Stomach (tissue), 9 donors: Measurements from ENCODE around the gene TYW1. TPM values are rescaled to one million over a fixed set of nuclear protein-coding genes. Genes with fewer than 3 reads are reported as not detected.
"Not testable (repeated sequence)": the region's sequence is repeated elsewhere in the genome, so short reads cannot be mapped to it uniquely, and the experiment has no call there.

Experiments used
- DNase-seq, 2 donors: peaks; one replicate each; pipeline versions ENCODE4 v3.0.0 to v3.0.0-alpha.2; 2013 to 2019
- H3K27ac ChIP-seq, 5 donors: fragments of 200-600 bp in 4 of 5; sonication (generic) in 4 of 5; one replicate each; pipeline ENCODE4 v1.5.1; 2013 to 2019; ENCODE audit warnings: mild to moderate bottlenecking in 1 of 5, moderate library complexity in 1 of 5
- H3K27me3 ChIP-seq, 3 donors: fragments of 200-600 bp; sonication (generic); one replicate each; pipeline ENCODE4 v1.5.1; 2017 to 2019; ENCODE audit warnings: mixed run types in 1 of 3
- H3K36me3 ChIP-seq, 4 donors: fragments of 200-600 bp; sonication (generic); 1 replicate in 3 of 4; 2 replicates in 1 of 4; pipeline ENCODE4 v1.5.1; 2016 to 2019
- H3K4me1 ChIP-seq, 4 donors: fragments of 200-600 bp; sonication (generic); one replicate each; pipeline ENCODE4 v1.5.1; 2016 to 2019
- H3K4me3 ChIP-seq, 4 donors: fragments of 200-600 bp; sonication (generic) in 3 of 4; one replicate each; pipeline ENCODE4 v1.5.1; 2016 to 2019; ENCODE audit warnings: mild to moderate bottlenecking in 1 of 4
- H3K9me3 ChIP-seq, 4 donors: fragments of 200-600 bp; sonication (generic); one replicate each; pipeline ENCODE4 v1.5.1; 2016 to 2019
- CTCF ChIP-seq, 7 experiments: fragments of 450-650 bp in 4 of 7; fragments of 200-600 bp in 3 of 7; sonication (generic) in 3 of 7; IDR thresholded peaks; one replicate each; pipeline ENCODE4 v1.5.1; 2016 to 2019; ENCODE audit warnings: antibody characterized with exemption in 7 of 7, control low read depth in 2 of 7, mild to moderate bottlenecking in 1 of 7
- EP300 ChIP-seq: sonication (generic); formaldehyde crosslinking; IDR thresholded peaks from one replicate; pipeline ENCODE4 v1.6.1; 2017; ENCODE audit warnings: antibody characterized with exemption
- POLR2A ChIP-seq, 4 donors: fragments of 450-650 bp; IDR thresholded peaks; one replicate each; pipeline ENCODE4 v1.6.1; 2016; ENCODE audit warnings: antibody characterized with exemption in 4 of 4, control low read depth in 2 of 4, mild to moderate bottlenecking in 1 of 4, moderate library complexity in 1 of 4
- POLR2AphosphoS5 ChIP-seq, 3 donors: sonication (generic); formaldehyde crosslinking; IDR thresholded peaks; one replicate each; pipeline ENCODE4 v1.6.1; 2016; ENCODE audit warnings: antibody characterized with exemption in 3 of 3
- WGBS, 5 donors: extraction: QIAGEN DNeasy Blood & Tissue Kit in 3 of 5; methylation state at CpG; one replicate each; pipeline versions ENCODE4 v1.1.5 to v1.1.7; 2013 to 2018; 5-methylcytosine and 5-hydroxymethylcytosine counted together
- intact Hi-C: fragments of 100-400 bp; cut with DNase I; formaldehyde crosslinking; loops from one replicate; pipeline ENCODE4 v1.15.1; 2023; ENCODE audit warnings: low total_unique reads
- polyA plus RNA-seq, 3 donors: library from polyadenylated mRNA; stranded (reverse); fragments of 200-250 nt; gene quantifications; one replicate each; pipeline ENCODE4 v1.2.3, GENCODE V29; 2013
- total RNA-seq, 5 donors: library from RNA; depleted of rRNA; stranded (reverse); fragments of >200 nt; gene quantifications; one replicate each; pipeline versions ENCODE4 v1.1.0 to v1.2.3, GENCODE V29; 2014 to 2016
- donor health status: healthy with polysubstance abuse.
- donor health status: Bipolar disorder and iron deficiency.
- donor health status: healthy.

TYW1 gene
- total and polyA plus RNA-seq, 8 donors, result 5.2 to 74.7 (median 11.0) TPM

- Histone ChIP-seq H3K36me3 (peaks cover 26 to 98% (median 97%) of the 10 kb centered on the region in 4 donors), H3K9me3 (no peaks in the 10 kb centered on the region), H3K4me3 (no peak overlapping the region), H3K27me3 (no peaks in the 10 kb centered on the region), H3K27ac (no peak overlapping the region), H3K4me1 (no peaks in the 10 kb centered on the region)
- TF ChIP-seq EP300 (no peak), POLR2A (IDR thresholded peaks at IDR 0.05) (no peak), CTCF (IDR thresholded peaks at IDR 0.05) (no peak), POLR2AphosphoS5 (IDR thresholded peaks at IDR 0.05) (no peak)
- intact Hi-C loops, result no loop called here
- no peak for DNase-seq
- WGBS, 5 donors, result 80 to 86% (median 85%) methylated on average over 7 of the region's 7 CpGs
Observed at GRCh38 chr7:67021260-67021659, 24.6 kb downstream of the TYW1 start.

GRCh38 chr7:67022511-67022910, 25.9 kb downstream of the TYW1 start:
- TF ChIP-seq CTCF (IDR thresholded peaks at IDR 0.05), result no peak
- no peak for TF ChIP-seq EP300
- TF ChIP-seq POLR2AphosphoS5 (IDR thresholded peaks at IDR 0.05), result no peak
- no peak for TF ChIP-seq POLR2A (IDR thresholded peaks at IDR 0.05)
- no peaks in the 10 kb centered on the region for H3K27me3 ChIP-seq
- H3K36me3 ChIP-seq, result peaks cover 19 to 97% (median 93%) of the 10 kb centered on the region in 4 donors
- intact Hi-C loops, result no loop called here
- H3K9me3 ChIP-seq, result no peaks in the 10 kb centered on the region
- no peak for DNase-seq
- no peaks in the 10 kb centered on the region for H3K4me1 ChIP-seq
- H3K27ac ChIP-seq, result no peak overlapping the region
- 72 to 87% (median 83%) methylated on average over 3 of the region's 3 CpGs for WGBS, 5 donors
- H3K4me3 ChIP-seq, result no peak overlapping the region

- H3K9me3 ChIP-seq, H3K4me1 ChIP-seq, H3K27ac ChIP-seq, intact Hi-C loops, H3K4me3 ChIP-seq, DNase-seq, H3K27me3 ChIP-seq: not testable (repeated sequence)
- WGBS, 5 donors, result 75 to 86% (median 79%) methylated on average over 1 of the region's 1 CpG
- H3K36me3 ChIP-seq, result peaks cover 16 to 88% (median 77%) of the 10 kb centered on the region in 4 donors
Observed at GRCh38 chr7:67025459-67025858, 28.8 kb downstream of the TYW1 start.

- H3K27me3 ChIP-seq, H3K9me3 ChIP-seq, DNase-seq, H3K4me3 ChIP-seq, H3K27ac ChIP-seq, intact Hi-C loops, H3K4me1 ChIP-seq: not testable (repeated sequence)
- H3K36me3 ChIP-seq, result peaks cover 14 to 54% (median 47%) of the 10 kb centered on the region in 4 donors
- WGBS, 5 donors, result 71 to 91% (median 84%) methylated on average over 1 to 2 of the region's 2 CpGs
Observed at GRCh38 chr7:67031685-67032084, 35.1 kb downstream of the TYW1 start.

GRCh38 chr7:67033251-67033650, 36.6 kb downstream of the TYW1 start:
- no peak for DNase-seq
- H3K36me3 ChIP-seq, result peaks cover 14 to 47% (median 36%) of the 10 kb centered on the region in 4 donors
- H3K27ac ChIP-seq, result no peak overlapping the region
- no peak overlapping the region for H3K4me3 ChIP-seq
- 84 to 93% (median 92%) methylated on average over 5 of the region's 5 CpGs for WGBS, 5 donors
- no peak for TF ChIP-seq POLR2A (IDR thresholded peaks at IDR 0.05)
- no peak for TF ChIP-seq CTCF (IDR thresholded peaks at IDR 0.05)
- TF ChIP-seq EP300, result no peak
- no peak for TF ChIP-seq POLR2AphosphoS5 (IDR thresholded peaks at IDR 0.05)
- intact Hi-C loops, result no loop called here
- H3K9me3 ChIP-seq, result peaks cover 0 to 9% (median 3%) of the 10 kb centered on the region in 4 donors
- no peaks in the 10 kb centered on the region for H3K27me3 ChIP-seq
- no peaks in the 10 kb centered on the region for H3K4me1 ChIP-seq

- H3K4me1 ChIP-seq, H3K27ac ChIP-seq, intact Hi-C loops, H3K9me3 ChIP-seq, H3K4me3 ChIP-seq, H3K27me3 ChIP-seq: not testable (repeated sequence)
- 79 to 87% (median 85%) methylated on average over 9 to 10 of the region's 10 CpGs for WGBS, 5 donors
- H3K36me3 ChIP-seq, result peaks cover 4 to 33% (median 28%) of the 10 kb centered on the region in 4 donors
- peak in 1 of 2 donors; percentile 10 for DNase-seq
Observed at GRCh38 chr7:67036432-67037395, 40.1 kb downstream of the TYW1 start.
